ENCODE results near the gene SLC25A19.
A peak's percentile ranks its signal among the peaks of the same experiment; 100 is the strongest.
"Not testable (repeated sequence)": the region's sequence is repeated elsewhere in the genome, so short reads cannot be mapped to it uniquely, and the experiment has no call there.

SLC25A19 gene

DNA sequence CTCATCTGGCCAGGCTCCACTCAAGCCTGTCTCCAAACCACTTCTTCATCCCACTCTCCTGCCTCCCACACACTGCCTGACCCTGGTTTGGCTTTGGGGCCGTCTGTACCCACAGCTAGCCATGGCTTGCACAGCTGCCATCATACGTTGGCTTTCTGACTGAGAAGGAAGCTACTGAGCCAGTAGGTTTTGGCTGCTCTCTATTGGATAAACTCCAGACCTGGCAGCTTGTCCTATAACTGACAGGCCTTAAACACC is 22.2 kb downstream of the SLC25A19 start:
- no peak for DNase-seq
- no peak for TF ChIP-seq GATA1 (IDR thresholded peaks at IDR 0.05; ENCODE audit: low read depth, low read length)
- TF ChIP-seq POLR2A (IDR thresholded peaks at IDR 0.05; ENCODE audit: low read length): no peak

DNA sequence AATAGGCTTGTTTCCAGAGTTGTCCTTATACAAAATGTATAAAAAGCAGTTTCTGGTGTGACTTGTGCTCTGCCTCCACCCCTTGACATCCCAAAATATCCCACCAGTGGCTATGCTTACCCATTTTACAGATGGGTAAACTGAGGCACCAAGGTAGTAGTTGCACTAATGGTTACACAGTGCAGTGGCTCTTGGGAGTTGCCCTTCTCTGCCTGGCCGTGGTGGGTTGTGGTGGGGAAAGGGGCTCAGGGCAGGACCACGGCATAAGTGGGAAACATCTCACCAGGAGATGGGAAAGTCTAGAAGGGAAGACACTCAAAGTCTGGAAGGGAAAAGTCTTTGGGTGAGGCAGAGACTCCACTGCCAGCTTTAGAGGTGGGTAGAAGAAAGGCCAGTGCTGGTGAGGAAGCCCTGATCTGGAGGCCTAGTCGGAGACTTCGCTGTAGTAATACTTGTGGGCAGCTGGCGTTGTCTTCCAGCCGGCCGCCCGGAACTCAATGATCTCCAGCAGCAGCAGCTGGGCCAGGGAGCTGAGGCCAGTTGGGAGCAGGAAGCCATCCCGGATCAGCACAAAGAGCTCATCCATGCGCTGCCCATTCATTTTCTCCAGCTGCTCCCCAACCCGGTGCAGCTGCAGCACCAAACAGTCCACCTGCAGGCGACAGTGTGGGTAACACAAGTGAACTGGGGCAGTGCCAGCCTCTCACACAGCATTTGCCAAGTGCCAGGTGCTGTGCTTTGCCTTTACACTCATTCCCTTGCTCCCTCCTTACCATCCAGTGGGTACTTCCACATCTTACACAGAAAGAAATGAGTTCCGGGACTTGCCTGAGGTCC is 22.7 kb downstream of the SLC25A19 start:
- TF ChIP-seq GATA1 (IDR thresholded peaks at IDR 0.05; ENCODE audit: low read depth, low read length): no peak
- no peak for TF ChIP-seq POLR2A (IDR thresholded peaks at IDR 0.05; ENCODE audit: low read length)
- no peak for DNase-seq

DNA sequence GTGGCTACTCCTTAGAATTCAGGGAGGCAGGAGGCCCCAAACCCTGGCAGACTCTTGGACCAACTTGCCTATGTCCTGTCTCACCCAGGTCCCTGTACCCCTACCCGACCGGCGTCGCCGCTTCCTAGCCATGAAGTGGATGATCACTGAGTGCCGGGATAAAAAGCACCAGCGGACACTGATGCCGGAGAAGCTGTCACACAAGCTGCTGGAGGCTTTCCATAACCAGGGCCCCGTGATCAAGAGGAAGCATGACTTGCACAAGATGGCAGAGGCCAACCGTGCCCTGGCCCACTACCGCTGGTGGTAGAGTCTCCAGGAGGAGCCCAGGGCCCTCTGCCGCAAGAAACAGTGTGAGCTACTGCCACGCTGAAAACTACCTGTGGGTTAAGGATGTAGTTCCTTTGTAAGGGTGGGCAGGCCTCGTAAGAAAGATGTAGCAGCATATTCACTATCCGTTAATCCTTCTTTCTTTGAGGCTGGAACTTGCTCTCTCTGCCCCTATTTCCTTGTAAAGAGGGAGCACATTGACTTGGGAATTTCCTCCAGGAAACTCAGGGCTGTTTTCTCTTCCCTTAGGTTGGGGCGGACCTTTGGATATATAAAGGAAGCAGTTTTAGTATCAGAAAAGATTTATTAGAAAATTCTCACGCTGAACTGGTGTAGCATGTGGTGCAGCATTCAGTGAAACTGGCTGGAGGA is 23.5 kb downstream of the SLC25A19 start:
- TF ChIP-seq POLR2A (IDR thresholded peaks at IDR 0.05; ENCODE audit: low read length) (no peak), GATA1 (IDR thresholded peaks at IDR 0.05; ENCODE audit: low read depth, low read length) (no peak)
- DNase-seq: no peak

DNA sequence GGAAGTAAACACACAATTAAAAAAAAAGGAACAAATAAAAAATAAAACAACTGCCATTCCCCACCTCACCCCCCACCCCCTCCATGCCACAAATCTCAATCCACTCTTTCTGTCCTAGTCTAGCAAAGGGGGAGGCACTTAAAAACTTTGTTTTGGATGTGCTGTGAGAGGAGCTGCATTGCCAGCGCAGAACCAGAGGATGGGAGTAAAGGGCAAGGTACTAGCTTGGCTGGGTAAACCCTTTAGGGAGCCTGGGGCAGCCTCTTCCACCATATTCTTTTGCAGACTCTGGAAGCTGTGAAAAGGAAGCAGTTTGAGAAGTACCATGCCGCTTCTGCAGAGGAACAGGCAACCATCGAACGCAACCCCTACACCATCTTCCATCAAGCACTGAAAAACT is 26.2 kb downstream of the SLC25A19 start:
- peak in 1 of 2 experiments; percentile 43 for DNase-seq
- no peak for TF ChIP-seq POLR2A (IDR thresholded peaks at IDR 0.05; ENCODE audit: low read length)
- TF ChIP-seq GATA1 (IDR thresholded peaks at IDR 0.05; ENCODE audit: low read depth, low read length): no peak

DNA sequence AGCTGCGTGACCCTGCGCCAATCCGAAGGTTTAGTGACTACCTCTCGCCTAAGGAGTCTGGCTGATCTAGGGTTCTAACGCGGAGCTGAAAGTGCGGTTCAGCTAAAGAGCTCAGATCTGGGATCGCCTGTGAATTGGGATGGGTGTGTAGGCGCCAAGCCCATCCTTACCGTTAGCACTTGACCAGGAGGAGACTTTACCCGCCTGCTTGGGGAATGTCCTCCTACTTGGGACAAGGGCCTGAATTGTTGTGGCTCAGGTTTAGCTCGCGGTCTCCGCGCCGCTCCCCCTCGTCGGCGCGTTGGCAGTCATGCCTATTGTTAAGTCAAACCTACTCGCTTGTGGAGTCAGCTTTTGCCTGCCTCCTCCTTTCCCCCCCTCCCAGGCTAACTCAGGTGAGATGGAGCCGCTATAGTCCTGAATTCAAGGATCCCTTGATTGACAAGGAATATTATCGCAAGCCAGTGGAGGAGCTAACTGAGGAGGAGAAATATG is 27.1 kb downstream of the SLC25A19 start:
- TF ChIP-seq GATA1 (IDR thresholded peaks at IDR 0.05; ENCODE audit: low read depth, low read length) (no peak), POLR2A (IDR thresholded peaks at IDR 0.05; ENCODE audit: low read length) (peak; percentile 12)
- no peak for DNase-seq

DNA sequence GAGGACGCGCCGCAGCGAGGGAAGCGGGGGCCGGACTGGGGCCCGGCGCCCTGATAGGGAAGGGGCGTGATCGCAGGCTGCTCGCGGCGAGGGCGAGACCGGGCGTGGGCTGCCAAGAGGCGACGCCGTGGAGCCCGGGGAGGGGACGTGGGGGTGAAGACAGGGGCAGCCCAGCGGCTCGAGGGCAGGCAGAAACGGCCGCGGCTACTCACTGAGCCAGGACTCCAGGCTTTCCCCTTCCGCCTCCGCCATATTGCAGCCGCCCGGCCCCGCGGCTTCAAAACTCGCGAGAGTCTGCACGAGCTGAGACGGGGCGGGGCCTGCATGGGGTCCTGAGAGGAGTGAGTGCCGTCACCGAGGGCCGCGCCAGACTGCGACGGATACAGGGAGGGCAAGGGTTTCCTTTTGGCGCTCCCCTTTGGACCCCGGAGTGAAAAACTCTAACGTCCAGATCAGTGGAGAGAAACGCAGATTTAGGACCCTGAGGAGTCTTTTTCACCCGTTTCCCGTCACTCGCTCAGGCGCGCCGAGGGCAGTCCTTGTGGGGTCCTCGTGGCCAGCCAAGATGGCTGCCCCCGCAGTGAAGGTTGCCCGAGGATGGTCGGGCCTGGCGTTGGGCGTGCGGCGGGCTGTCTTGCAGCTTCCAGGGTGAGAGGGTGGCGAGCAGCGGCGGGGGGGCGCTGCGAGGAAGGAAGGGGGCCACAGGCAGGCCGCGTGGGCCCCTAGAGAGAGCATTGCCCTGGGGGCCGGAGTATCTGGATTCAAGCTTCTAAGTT is 27.7 kb downstream of the SLC25A19 start, which contains the start of the genes GGA3 and MRPS7:
Gene GGA3, minus strand, starts transcription at position 271 of the 776 bp plus-strand sequence. Its CDS starts 19 bp downstream, at position 252.
Gene MRPS7, plus strand, starts transcription at position 544 of the 776 bp plus-strand sequence. Its CDS starts 22 bp downstream, at position 566.
- peak; percentile 95 to 97 for DNase-seq
- no peak for TF ChIP-seq GATA1 (IDR thresholded peaks at IDR 0.05; ENCODE audit: low read depth, low read length)
- TF ChIP-seq POLR2A (IDR thresholded peaks at IDR 0.05; ENCODE audit: low read length): peak; percentile 92

DNA sequence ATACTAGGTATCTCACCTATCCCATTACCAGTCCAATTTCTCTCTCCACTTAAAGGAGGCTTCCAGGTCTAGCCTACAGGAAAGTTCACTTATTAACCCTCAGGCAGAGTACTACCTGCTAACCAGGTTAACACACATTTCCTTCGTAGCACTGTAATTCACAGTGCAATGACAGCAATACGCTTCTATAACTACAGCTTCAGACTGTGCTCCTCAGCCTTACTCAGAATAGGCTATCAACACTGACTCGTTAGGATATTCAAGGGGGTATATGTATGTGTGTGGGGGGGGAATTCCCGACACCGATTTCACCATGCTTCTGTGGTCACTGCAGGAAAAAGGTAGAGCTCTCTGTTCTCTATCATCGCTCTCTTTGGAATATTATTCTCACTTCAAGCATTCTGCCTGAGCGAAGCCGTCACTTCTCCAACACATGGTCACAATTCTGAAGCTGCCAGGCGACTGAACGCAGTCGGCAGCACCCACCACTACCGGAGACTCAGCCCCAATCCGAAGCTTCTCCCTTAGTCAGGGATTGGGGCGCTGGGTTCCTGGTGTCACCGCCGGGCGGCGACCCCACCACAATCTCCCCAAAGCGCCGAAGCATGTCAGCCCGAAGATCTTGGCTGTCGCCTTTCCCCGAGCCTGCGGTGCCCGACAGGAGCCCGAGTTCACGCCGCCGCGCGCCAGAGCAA is 28.4 kb downstream of the SLC25A19 start:
- TF ChIP-seq POLR2A (IDR thresholded peaks at IDR 0.05; ENCODE audit: low read length): no peak
- no peak for TF ChIP-seq GATA1 (IDR thresholded peaks at IDR 0.05; ENCODE audit: low read depth, low read length)
- peak in 1 of 2 experiments; percentile 64 for DNase-seq

DNA sequence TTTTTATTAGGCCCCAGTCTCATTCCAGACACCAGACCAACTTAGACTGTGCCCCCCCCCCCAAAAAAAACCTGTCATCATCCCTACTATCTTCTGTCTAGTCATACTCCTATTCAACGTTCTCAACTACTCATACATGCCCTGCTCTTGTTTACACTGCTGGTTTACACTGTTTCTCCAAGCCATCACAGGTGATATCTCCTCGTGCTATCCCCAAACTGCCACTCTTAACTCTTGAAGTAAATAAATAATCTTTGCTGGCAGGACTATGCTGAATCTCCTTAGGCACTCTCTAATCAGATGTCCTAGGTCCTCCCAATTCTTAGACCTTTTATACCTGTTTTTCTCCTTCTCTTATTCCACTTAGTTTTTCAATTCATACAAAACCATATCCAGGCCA is 32.0 kb downstream of the SLC25A19 start:
- not testable (repeated sequence) for DNase-seq

DNA sequence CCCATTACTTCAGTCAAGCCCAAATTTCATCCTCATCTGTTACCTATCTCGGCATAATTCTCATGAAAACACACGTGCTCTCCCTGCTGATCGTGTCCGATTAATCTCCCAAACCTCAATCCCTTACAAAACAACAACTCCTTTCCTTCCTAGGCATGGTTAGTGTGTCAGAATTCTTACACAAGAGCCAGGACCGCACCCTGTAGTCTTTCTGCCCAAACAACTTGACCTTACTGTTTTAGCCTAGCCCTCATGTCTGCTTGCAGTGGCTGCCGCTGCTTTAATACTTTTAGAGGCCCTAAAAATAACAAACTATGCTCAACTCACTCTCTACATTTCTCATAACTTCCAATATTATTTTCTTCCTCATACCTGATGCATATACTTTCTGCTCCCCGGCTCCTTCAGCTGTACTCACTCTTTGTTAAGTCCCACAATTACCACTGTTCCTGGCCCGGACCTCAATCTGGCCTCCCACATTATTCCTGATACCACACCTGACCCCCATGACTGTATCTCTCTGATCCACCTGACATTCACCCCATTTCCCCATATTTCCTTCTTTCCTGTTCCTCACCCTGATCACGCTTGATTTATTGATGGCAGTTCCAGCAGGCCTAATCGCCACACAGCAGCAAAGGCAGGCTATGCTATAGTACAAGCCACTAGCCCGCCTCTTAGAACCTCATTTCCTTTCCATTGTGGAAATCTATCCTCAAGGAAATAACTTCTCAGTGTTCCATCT is 33.1 kb downstream of the SLC25A19 start:
- DNase-seq: not testable (repeated sequence)

DNA sequence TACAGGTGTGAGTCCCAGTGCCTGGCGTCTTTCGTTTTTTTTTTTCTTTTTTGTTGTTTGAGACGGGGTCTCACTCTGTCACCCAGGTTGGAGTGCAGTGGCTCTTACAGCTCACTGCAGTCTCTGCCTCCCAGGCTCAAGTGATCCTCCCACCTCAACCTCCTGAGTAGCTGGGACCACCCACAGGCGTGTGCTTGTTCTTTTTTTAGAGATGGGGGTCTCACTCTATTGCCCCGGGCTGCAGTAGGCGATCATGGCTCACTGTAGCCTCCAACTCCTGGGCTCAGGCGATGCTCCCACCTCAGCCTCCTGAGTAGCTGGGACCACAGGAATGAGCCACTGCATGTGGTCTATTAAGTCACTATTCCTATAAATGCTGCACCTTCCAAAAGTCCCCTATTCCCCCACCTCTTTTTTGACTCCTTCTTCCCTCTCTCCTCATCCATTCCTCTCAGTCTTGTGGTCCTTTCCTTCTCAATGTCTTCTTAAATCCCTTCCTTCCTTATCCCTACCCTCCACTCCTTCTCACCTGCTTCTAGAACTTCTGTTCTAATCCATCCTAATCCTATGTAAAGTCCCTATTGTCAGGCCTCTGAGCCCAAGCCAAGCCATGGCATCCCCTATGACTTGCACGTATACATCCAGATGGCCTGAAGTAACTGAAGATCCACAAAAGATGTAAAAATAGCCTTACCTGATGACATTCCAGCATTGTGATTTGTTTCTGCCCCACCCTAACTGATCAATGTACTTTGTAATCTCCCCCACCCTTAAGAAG is 37.0 kb downstream of the SLC25A19 start:
- no peak for DNase-seq
- TF ChIP-seq POLR2A (IDR thresholded peaks at IDR 0.05; ENCODE audit: low read length): no peak
- TF ChIP-seq GATA1 (IDR thresholded peaks at IDR 0.05; ENCODE audit: low read depth, low read length): no peak

DNA sequence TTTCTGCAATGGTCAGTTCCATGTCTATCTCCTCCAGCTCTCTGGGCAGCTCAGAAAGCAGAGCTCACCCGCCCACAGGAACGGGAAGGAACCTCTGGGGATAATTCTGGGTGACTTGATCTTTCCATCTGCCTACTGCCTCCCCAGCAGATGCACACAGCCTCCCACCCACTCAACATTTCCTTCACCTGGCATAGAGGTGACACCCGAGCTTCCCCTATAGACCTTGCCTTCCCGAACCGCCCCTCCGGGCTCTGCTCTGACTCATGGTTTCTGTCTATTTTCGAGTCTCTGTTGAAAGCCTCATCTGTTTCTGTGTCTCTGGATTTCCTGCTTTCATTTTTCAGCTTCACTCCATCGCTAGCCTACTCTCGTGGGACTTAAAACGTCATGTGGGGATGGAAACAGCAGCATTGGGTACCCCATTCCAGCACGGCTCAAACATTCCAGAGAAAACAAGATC is 39.2 kb downstream of the SLC25A19 start:
- TF ChIP-seq POLR2A (IDR thresholded peaks at IDR 0.05; ENCODE audit: low read length) (no peak), GATA1 (IDR thresholded peaks at IDR 0.05; ENCODE audit: low read depth, low read length) (no peak)
- no peak for DNase-seq

DNA sequence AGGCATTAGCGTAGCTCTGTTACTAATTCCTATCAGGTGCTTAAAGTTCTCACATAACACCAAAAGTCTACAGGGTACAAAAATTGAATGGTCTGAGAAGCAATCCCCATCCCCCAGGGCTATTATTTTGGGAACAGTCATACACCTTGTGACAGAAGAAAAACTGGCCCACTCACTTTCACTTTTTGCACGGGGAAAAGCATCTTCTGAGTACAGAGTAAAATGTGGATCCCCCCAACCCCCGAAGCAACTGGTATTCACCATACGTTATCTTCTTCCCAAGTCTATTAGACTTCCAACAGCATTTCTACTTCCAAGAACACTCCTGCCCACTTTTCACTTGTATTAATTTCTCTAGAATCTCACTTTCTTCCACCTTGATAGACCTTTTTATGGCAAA is 39.7 kb downstream of the SLC25A19 start:
- DNase-seq: no peak
- TF ChIP-seq GATA1 (IDR thresholded peaks at IDR 0.05; ENCODE audit: low read depth, low read length) (no peak), POLR2A (IDR thresholded peaks at IDR 0.05; ENCODE audit: low read length) (no peak)
